ENCODE results near the gene CERS5. TPM values are rescaled to one million over a fixed set of nuclear protein-coding genes. Genes with fewer than 3 reads are reported as not detected.
A peak's percentile ranks its signal among the peaks of the same experiment; 100 is the strongest.

CERS5 gene
- total RNA-seq, 1 donor from 2014 or later = 59.7 TPM

DNA sequence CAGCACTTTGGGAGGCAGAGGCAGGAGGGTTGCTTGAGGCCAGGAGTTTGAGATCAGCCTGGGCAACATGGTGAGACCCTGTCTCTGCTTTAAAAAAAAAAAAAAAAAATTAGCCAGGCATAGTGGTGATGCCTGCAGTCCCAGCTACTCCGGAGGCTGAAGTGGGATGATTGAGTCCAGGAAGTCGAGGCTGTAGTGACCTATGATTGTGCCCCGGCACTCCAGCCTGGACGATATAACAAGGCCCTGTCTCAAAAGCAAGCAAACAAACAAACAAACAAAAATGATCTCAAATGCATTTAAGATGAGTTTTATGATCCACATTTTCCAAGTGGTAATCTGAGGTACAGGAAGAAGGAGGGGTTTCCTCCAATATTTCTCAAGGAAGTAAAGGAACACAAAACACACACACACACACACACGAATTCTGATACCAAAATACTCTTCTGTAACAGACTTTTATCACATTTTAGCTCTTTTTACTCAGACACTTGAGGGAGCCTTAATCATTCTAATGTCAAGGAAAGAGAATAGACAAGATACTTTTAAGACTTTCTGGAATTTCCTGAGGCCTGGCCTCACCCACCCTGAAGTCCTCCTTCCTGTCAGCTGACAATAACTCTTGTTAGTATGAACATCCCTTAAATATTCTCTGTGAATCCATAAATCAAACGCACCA is 44.4 kb upstream of the CERS5 start:
- H3K4me3 Mint-ChIP-seq = peak overlapping the region; percentile 58
- TF ChIP-seq, protein P1, sequence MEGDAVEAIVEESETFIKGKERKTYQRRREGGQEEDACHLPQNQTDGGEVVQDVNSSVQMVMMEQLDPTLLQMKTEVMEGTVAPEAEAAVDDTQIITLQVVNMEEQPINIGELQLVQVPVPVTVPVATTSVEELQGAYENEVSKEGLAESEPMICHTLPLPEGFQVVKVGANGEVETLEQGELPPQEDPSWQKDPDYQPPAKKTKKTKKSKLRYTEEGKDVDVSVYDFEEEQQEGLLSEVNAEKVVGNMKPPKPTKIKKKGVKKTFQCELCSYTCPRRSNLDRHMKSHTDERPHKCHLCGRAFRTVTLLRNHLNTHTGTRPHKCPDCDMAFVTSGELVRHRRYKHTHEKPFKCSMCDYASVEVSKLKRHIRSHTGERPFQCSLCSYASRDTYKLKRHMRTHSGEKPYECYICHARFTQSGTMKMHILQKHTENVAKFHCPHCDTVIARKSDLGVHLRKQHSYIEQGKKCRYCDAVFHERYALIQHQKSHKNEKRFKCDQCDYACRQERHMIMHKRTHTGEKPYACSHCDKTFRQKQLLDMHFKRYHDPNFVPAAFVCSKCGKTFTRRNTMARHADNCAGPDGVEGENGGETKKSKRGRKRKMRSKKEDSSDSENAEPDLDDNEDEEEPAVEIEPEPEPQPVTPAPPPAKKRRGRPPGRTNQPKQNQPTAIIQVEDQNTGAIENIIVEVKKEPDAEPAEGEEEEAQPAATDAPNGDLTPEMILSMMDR (conservative IDR thresholded peaks at IDR 0.05) = no peak

DNA sequence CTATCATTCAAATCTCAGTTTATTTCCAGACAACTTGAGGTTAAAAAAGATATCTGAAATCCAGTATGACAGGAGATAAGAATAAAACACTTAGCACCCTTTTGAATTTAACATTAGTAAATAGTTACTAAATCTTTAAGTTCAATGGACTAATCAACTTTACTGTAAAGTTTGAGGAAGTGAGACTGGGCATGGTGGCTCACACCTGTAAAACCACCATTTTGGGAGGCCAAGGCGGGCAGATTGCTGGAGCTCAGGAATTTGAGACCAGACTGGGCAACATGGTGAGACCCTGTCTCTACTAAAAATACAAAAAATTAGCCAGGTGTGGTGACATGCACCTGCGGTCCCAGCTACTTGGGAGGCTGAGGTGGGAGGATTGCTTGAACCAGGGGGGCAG is 40.3 kb upstream of the CERS5 start:
- H3K4me3 Mint-ChIP-seq = no peak overlapping the region
- H3K27ac Mint-ChIP-seq = no peak overlapping the region
- peaks cover 12% of the 10 kb centered on the region for H3K4me1 Mint-ChIP-seq (ENCODE audit: unreplicated experiment)
- peaks cover 32% of the 10 kb centered on the region for H3K36me3 Mint-ChIP-seq
- TF ChIP-seq, protein P1 (conservative IDR thresholded peaks at IDR 0.05) = no peak
- no peaks in the 10 kb centered on the region for H3K9me3 Mint-ChIP-seq
- H3K27me3 Mint-ChIP-seq = no peaks in the 10 kb centered on the region
- no peak for DNase-seq (ENCODE audit: extremely low spot score, unreplicated experiment)

More for the DNA sequence above, 44.4 kb upstream of the CERS5 start:
- Mint-ChIP-seq H3K9me3 (peaks cover 4% of the 10 kb centered on the region), H3K27me3 (no peaks in the 10 kb centered on the region), H3K27ac (peak overlapping the region; percentile 90), H3K36me3 (peaks cover 27% of the 10 kb centered on the region), H3K4me1 (ENCODE audit: unreplicated experiment) (peaks cover 23% of the 10 kb centered on the region)
- DNase-seq (ENCODE audit: extremely low spot score, unreplicated experiment) = no peak

DNA sequence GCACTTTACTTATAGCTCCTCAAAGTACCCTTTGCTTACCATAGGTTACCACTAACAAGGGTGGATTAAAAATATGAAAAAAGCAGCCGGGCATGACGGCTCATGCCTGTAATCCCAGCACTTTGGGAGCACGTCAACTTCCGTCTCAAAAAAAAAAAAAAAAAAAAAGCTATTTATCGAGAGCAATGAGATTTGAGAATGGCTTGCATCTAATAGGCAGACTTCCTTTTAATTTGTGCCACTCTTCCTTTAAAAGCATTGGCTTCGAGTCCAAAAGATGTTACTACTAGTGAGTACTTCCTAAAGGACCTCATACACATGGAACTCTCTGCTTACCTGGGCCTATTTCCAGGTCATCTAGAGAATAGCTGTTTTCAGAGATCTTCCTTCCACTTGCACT is 38.5 kb upstream of the CERS5 start:
- no peak for DNase-seq (ENCODE audit: extremely low spot score, unreplicated experiment)
- Mint-ChIP-seq H3K4me1 (ENCODE audit: unreplicated experiment) (peaks cover 3% of the 10 kb centered on the region), H3K4me3 (no peak overlapping the region), H3K9me3 (no peaks in the 10 kb centered on the region), H3K36me3 (peaks cover 33% of the 10 kb centered on the region), H3K27me3 (no peaks in the 10 kb centered on the region), H3K27ac (no peak overlapping the region)
- TF ChIP-seq, protein P1 (conservative IDR thresholded peaks at IDR 0.05) = no peak

DNA sequence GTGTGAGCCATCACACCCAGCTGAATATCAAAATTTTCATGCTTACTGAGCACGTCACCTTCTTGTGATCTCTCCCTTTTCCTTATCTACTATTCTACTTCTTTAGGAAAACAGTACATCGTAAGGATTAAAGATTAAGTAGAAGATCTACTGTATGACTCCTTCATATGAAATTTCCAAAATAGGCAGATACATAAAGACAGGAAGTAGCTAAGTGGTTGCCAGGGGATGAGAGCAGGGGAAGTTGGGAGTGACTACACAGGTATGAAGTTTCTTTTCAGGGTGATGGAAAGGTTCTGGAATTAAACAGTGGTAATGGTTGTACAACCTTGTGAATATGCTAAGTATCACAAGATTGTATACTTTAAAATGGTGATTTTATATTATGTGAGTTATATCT is 36.5 kb upstream of the CERS5 start:
- DNase-seq (ENCODE audit: extremely low spot score, unreplicated experiment) = no peak
- peaks cover 37% of the 10 kb centered on the region for H3K36me3 Mint-ChIP-seq
- H3K4me3 Mint-ChIP-seq = no peak overlapping the region
- H3K27ac Mint-ChIP-seq = peak overlapping the region; percentile 88
- H3K9me3 Mint-ChIP-seq = no peaks in the 10 kb centered on the region
- peaks cover 3% of the 10 kb centered on the region for H3K4me1 Mint-ChIP-seq (ENCODE audit: unreplicated experiment)
- TF ChIP-seq, protein P1 (conservative IDR thresholded peaks at IDR 0.05) = no peak
- H3K27me3 Mint-ChIP-seq = no peaks in the 10 kb centered on the region

DNA sequence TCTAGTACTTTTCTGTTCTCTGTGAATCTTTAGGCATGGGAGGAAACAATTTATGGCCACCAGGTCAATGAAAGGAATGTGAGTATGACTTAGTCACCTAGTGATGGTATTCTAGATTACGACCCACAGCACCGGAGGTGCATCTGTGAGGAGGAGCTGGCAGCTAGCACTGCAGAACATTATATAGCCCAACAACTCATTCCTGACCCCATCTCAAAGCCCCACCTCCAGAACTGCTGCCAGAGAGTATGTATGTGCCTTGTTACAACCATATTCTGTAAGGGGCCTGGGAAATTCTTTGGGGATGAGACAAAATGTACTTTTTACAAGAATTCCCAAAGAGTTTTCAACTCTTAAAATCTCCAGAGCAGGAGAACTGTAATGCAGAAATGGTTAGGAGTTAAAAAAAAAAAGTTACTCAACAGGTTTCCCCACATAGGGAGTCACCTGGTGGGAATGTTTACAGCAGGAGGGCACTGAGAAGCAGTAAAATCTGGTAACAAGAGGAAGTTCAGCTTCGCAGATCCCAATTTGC is 34.9 kb upstream of the CERS5 start:
- Mint-ChIP-seq H3K4me3 (peak overlapping the region; percentile 76), H3K9me3 (no peaks in the 10 kb centered on the region), H3K4me1 (ENCODE audit: unreplicated experiment) (peaks cover 3% of the 10 kb centered on the region), H3K27ac (peak overlapping the region; percentile 88), H3K36me3 (peaks cover 33% of the 10 kb centered on the region), H3K27me3 (no peaks in the 10 kb centered on the region)
- TF ChIP-seq, protein P1 (conservative IDR thresholded peaks at IDR 0.05) = no peak
- no peak for DNase-seq (ENCODE audit: extremely low spot score, unreplicated experiment)

Measured in type B pancreatic cell (in vitro differentiated cells).